22Rv1 (cell line): Measurements from ENCODE around the gene UPK3A.

ENCODE experiments used
- CTCF ChIP-seq: fragments of 450-650 bp; IDR thresholded peaks from 2 replicates; pipeline ENCODE4 v1.5.1; 2017; ENCODE audit warnings: mild to moderate bottlenecking
- ZFX ChIP-seq: fragments of 450-650 bp; IDR thresholded peaks from 2 replicates; pipeline ENCODE4 v1.6.1; 2017; ENCODE audit warnings: antibody characterized with exemption, borderline replicate concordance

GRCh38 chr22:45253039-45253641 lies 31.6 kb upstream of the UPK3A start:
- TF ChIP-seq CTCF, result no peak
- TF ChIP-seq ZFX, result no peak
